Measurements from ENCODE around the gene DNAJB6.

DNA sequence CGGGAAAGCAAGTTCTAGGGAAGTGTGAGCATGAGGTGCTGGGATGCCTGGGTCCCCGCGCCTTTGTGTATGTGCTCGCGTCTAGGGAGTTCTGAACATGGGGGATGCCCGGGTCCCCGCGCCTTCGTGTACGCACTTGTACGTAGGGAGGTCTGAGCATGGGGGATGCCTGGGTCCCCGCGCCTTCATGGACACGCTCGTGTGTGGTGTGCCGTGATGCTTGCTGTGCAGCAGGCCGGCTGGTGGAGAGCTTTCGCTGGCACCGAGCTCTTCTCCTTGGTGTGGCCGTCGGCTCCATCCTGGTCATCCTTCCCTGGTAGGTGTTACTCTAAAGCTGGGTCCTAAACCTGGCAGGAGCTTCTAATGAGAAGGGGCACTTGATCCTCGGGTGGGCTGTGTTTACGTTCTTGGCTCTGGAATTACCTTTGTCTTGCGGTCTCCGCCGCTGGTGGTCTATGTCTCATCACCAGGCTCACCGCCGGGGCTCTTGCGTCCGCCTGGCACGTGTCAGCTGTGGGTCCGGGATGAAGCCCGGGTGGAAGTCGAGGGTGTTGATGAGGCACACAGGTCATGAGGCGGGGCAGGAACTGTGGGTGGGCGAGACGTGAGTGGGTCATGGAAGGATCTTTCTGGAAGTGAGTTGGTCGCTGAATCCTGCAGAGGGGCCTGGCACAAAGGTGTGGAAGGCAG, 63.5 kb downstream of the DNAJB6 start:
- TF ChIP-seq, protein P1, sequence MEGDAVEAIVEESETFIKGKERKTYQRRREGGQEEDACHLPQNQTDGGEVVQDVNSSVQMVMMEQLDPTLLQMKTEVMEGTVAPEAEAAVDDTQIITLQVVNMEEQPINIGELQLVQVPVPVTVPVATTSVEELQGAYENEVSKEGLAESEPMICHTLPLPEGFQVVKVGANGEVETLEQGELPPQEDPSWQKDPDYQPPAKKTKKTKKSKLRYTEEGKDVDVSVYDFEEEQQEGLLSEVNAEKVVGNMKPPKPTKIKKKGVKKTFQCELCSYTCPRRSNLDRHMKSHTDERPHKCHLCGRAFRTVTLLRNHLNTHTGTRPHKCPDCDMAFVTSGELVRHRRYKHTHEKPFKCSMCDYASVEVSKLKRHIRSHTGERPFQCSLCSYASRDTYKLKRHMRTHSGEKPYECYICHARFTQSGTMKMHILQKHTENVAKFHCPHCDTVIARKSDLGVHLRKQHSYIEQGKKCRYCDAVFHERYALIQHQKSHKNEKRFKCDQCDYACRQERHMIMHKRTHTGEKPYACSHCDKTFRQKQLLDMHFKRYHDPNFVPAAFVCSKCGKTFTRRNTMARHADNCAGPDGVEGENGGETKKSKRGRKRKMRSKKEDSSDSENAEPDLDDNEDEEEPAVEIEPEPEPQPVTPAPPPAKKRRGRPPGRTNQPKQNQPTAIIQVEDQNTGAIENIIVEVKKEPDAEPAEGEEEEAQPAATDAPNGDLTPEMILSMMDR (IDR thresholded peaks at IDR 0.05), result no peak
- no peak for TF ChIP-seq POLR2A (IDR thresholded peaks at IDR 0.05)
